COLO829 (cell line): ENCODE data around the gene RPP25L.

Source experiments
- DNase-seq: peaks from one replicate; pipeline ENCODE4 v3.0.0; 2012; ENCODE audit warnings: low spot score

RPP25L gene

GRCh38 chr9:34585946-34586669 lies 25.8 kb downstream of the RPP25L start:
- DNase-seq, result no peak

GRCh38 chr9:34584970-34585369 lies 26.9 kb downstream of the RPP25L start:
- DNase-seq, result no peak

GRCh38 chr9:34582787-34583186 lies 29.1 kb downstream of the RPP25L start:
- no peak for DNase-seq

- DNase-seq, result no peak
These were observed 30.6 kb downstream of the RPP25L start for GRCh38 chr9:34581318-34581717.

GRCh38 chr9:34580358-34580757 lies 31.5 kb downstream of the RPP25L start:
- no peak for DNase-seq

- DNase-seq, result no peak
These were observed 32.1 kb downstream of the RPP25L start for GRCh38 chr9:34579808-34580163.

GRCh38 chr9:34579104-34579807 lies 32.6 kb downstream of the RPP25L start:
- DNase-seq, result no peak

GRCh38 chr9:34578241-34579103 lies 33.4 kb downstream of the RPP25L start:
- DNase-seq, result no peak

GRCh38 chr9:34577400-34578240 lies 34.3 kb downstream of the RPP25L start:
- DNase-seq, result no peak

- DNase-seq, result no peak
These were observed 35.1 kb downstream of the RPP25L start for GRCh38 chr9:34576597-34577399.

- no peak for DNase-seq
These were observed 35.9 kb downstream of the RPP25L start for GRCh38 chr9:34575862-34576596.

GRCh38 chr9:34575241-34575640 lies 36.7 kb downstream of the RPP25L start:
- no peak for DNase-seq

GRCh38 chr9:34574571-34574970 lies 37.3 kb downstream of the RPP25L start:
- DNase-seq, result no peak

- DNase-seq, result no peak
These were observed 38.1 kb downstream of the RPP25L start for GRCh38 chr9:34573599-34574325.

- DNase-seq, result no peak
These were observed 39.3 kb downstream of the RPP25L start for GRCh38 chr9:34572628-34573027.

GRCh38 chr9:34572092-34572491 lies 39.8 kb downstream of the RPP25L start:
- no peak for DNase-seq

GRCh38 chr9:34571481-34571810 lies 40.5 kb downstream of the RPP25L start:
- no peak for DNase-seq

GRCh38 chr9:34570809-34571480 lies 41.0 kb downstream of the RPP25L start:
- DNase-seq, result no peak

GRCh38 chr9:34570376-34570775 lies 41.5 kb downstream of the RPP25L start:
- no peak for DNase-seq
